Keratinocyte (primary cell): Measurements from ENCODE around the gene ZNF790. TPM values are rescaled to one million over a fixed set of nuclear protein-coding genes. Genes with fewer than 3 reads are reported as not detected.

Source experiments
- DNase-seq: peaks from one replicate; pipeline ENCODE4 v3.0.0-alpha.2; 2011; ENCODE audit warnings: low read depth, missing footprints, low spot score
- FAIRE-seq: peaks from 2 replicates; lab custom pipeline; 2011; peaks lifted over from hg19 to GRCh38; lab: Jason Lieb, UNC
- H2AFZ ChIP-seq: 2 replicates; pipeline ENCODE4 v1.6.0; 2012; ENCODE audit warnings: low read length, control low read depth, inconsistent platforms; ENCODE audit not compliant: control insufficient read depth
- H3K27ac ChIP-seq: 2 replicates; pipeline ENCODE4 v1.5.1; 2011; ENCODE audit warnings: low read length; ENCODE audit not compliant: control insufficient read depth, insufficient read depth
- H3K27me3 ChIP-seq: 3 replicates; pipeline ENCODE4 v1.6.0; 2011; ENCODE audit warnings: low read length; ENCODE audit not compliant: control insufficient read depth, insufficient read depth; ENCODE audit errors: extremely low read depth
- H3K36me3 ChIP-seq, 2 experiments: 2 replicates in 1 of 2; 3 replicates in 1 of 2; pipeline ENCODE4 v1.5.1; 2011; ENCODE audit warnings: low read length in 2 of 2, mild to moderate bottlenecking in 1 of 2; ENCODE audit not compliant: control insufficient read depth in 2 of 2, insufficient read depth in 2 of 2; ENCODE audit errors: extremely low read depth in 1 of 2
- H3K4me1 ChIP-seq: 3 replicates; pipeline ENCODE4 v1.5.1; 2011; ENCODE audit warnings: low read length; ENCODE audit not compliant: control insufficient read depth, insufficient read depth; ENCODE audit errors: extremely low read depth
- H3K4me2 ChIP-seq: 3 replicates; pipeline ENCODE4 v1.6.0; 2011; ENCODE audit warnings: low read depth, low read length; ENCODE audit not compliant: control insufficient read depth, insufficient read depth; ENCODE audit errors: extremely low read depth
- H3K4me3 ChIP-seq, 3 experiments: fragments of 200-600 bp in 1 of 3; sonication (generic) in 1 of 3; 2 replicates in 2 of 3; 3 replicates in 1 of 3; pipeline ENCODE4 v1.5.1; 2011 to 2016; ENCODE audit warnings: low read length in 3 of 3, mild to moderate bottlenecking in 3 of 3, control low read depth in 2 of 3, inconsistent platforms in 1 of 3, low read depth in 1 of 3, mixed read lengths in 1 of 3, mixed run types in 1 of 3, moderate library complexity in 1 of 3; ENCODE audit not compliant: control insufficient read depth in 2 of 3, insufficient read depth in 2 of 3; ENCODE audit errors: extremely low read depth in 1 of 3
- H3K79me2 ChIP-seq: 2 replicates; pipeline ENCODE4 v1.6.0; 2012; ENCODE audit warnings: low read length; ENCODE audit not compliant: control insufficient read depth, insufficient read depth
- H3K9ac ChIP-seq: 3 replicates; pipeline ENCODE4 v1.6.0; 2011; ENCODE audit warnings: low read length; ENCODE audit not compliant: control insufficient read depth, insufficient read depth; ENCODE audit errors: extremely low read depth
- H3K9me1 ChIP-seq: 3 replicates; pipeline ENCODE4 v1.6.0; 2011; ENCODE audit warnings: low read length; ENCODE audit not compliant: control insufficient read depth, insufficient read depth; ENCODE audit errors: extremely low read depth
- H3K9me3 ChIP-seq: 2 replicates; pipeline ENCODE4 v1.5.1; 2012; ENCODE audit warnings: low read depth, low read length; ENCODE audit not compliant: control insufficient read depth
- H4K20me1 ChIP-seq: 3 replicates; pipeline ENCODE4 v1.6.0; 2011; ENCODE audit warnings: low read length; ENCODE audit not compliant: control insufficient read depth, insufficient read depth; ENCODE audit errors: extremely low read depth
- EZH2 ChIP-seq: IDR thresholded peaks from one replicate; pipeline ENCODE4 v1.6.1; 2012; ENCODE audit warnings: inconsistent platforms, mild to moderate bottlenecking, low read length, moderate library complexity
- dilution Hi-C: fragments of 300-500 bp; cut with MboI; formaldehyde crosslinking; loops from one replicate; pipeline ENCODE4 v1.7.0; 2020; ENCODE audit warnings: low sequenced_read_pairs; ENCODE audit not compliant: extremely low pct_ligation_motif_present
- polyA plus RNA-seq, 5 experiments: library from polyadenylated mRNA; depleted of rRNA in 3 of 5; stranded (reverse) in 3 of 5; stranded (forward) in 1 of 5; unstranded in 1 of 5; fragments of >200 nt; gene quantifications; 1 replicate in 1 of 5; 2 replicates in 3 of 5; 3 replicates in 1 of 5; pipeline versions ENCODE4 v1.2.1 to v1.2.3, GENCODE V29; 2011 to 2012; ENCODE audit warnings: missing spikeins in 2 of 5, low read depth in 1 of 5, low replicate concordance in 1 of 5
- TF ChIP-seq, protein P1 (sequence below), 3 experiments: IDR thresholded peaks in 1 of 3; conservative IDR thresholded peaks in 1 of 3; optimal IDR thresholded peaks in 1 of 3; 2 replicates in 2 of 3; 3 replicates in 1 of 3; pipeline versions ENCODE3 to v1.5.1; 2011; ENCODE audit warnings: low read length in 3 of 3, mild to moderate bottlenecking in 3 of 3, moderate library complexity in 2 of 3, control low read depth in 1 of 3, inconsistent platforms in 1 of 3; ENCODE audit not compliant: insufficient read depth in 2 of 3; ENCODE audit errors: extremely low read depth in 1 of 3

Gene ZNF790
- polyA plus RNA-seq, 1 donor (not counting 4 experiments of a cell fraction or from before 2014, with no cell fraction given), result 4.8 TPM

DNA sequence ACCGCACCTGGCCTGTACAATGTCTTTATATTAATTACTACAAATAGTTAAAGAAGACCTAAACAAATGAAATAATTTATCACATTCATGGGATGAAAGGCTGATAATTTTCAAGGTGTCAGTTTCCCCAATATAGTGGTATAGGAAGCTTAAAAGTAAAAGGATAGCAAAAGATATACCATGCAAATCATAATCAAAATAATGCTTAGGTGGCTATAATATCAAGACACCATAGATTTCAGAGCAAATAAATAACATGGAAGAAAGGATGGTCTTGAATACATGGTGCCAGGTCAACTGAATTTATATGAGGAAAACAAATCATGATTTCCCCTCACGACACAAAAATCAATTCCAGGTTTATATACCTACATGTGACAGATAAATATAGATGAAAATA, 4.8 kb downstream of the ZNF790 start:
- H3K4me2 ChIP-seq, result no peak overlapping the region
- no peaks in the 10 kb centered on the region for H3K9me1 ChIP-seq
- peaks cover 10% of the 10 kb centered on the region for H3K4me1 ChIP-seq
- dilution Hi-C loops, result no loop called here
- H3K27ac ChIP-seq, result no peak overlapping the region
- no peaks in the 10 kb centered on the region for H3K27me3 ChIP-seq
- no peak for DNase-seq
- no peak overlapping the region for H3K9ac ChIP-seq
- peaks cover 37% of the 10 kb centered on the region for H3K79me2 ChIP-seq
- no peak overlapping the region for H2AFZ ChIP-seq
- peaks cover 21% of the 10 kb centered on the region for H3K9me3 ChIP-seq
- H3K4me3 ChIP-seq, result no peak overlapping the region
- TF ChIP-seq EZH2, result no peak
- TF ChIP-seq, protein P1, sequence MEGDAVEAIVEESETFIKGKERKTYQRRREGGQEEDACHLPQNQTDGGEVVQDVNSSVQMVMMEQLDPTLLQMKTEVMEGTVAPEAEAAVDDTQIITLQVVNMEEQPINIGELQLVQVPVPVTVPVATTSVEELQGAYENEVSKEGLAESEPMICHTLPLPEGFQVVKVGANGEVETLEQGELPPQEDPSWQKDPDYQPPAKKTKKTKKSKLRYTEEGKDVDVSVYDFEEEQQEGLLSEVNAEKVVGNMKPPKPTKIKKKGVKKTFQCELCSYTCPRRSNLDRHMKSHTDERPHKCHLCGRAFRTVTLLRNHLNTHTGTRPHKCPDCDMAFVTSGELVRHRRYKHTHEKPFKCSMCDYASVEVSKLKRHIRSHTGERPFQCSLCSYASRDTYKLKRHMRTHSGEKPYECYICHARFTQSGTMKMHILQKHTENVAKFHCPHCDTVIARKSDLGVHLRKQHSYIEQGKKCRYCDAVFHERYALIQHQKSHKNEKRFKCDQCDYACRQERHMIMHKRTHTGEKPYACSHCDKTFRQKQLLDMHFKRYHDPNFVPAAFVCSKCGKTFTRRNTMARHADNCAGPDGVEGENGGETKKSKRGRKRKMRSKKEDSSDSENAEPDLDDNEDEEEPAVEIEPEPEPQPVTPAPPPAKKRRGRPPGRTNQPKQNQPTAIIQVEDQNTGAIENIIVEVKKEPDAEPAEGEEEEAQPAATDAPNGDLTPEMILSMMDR (optimal IDR thresholded peaks at IDR 0.05 in 1 of 3, IDR thresholded peaks at IDR 0.05 in 1 of 3, conservative IDR thresholded peaks at IDR 0.05 in 1 of 3; ENCODE audit: extremely low read depth in 1 of 3, insufficient read depth in 2 of 3, low read length in 3 of 3), result no peak
- no peaks in the 10 kb centered on the region for H4K20me1 ChIP-seq
- H3K36me3 ChIP-seq, result peaks cover 4 to 10% of the 10 kb centered on the region in 2 experiments
- FAIRE-seq, result no peak

DNA sequence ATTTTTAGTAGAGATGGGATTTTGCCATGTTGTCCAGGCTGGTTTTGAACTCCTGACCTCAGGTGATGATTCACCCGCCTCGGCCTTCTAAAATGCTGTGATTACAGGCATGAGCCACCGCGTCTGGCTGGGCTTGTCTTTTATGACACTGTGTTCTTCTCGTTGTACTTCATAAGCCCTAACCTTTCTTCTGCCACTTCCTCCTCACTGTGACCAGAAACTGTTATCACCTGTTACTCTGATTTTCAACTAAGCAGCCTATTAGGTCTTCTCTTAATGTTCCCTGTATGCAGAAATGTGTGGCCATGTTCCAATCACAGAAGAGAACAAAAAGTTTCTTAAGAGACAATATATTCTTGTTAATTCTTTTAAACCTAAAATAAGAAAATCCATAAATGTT, 16.4 kb downstream of the ZNF790 start:
- peaks cover 0 to 22% of the 10 kb centered on the region in 2 experiments for H3K36me3 ChIP-seq
- H3K9me3 ChIP-seq, result peaks cover 40% of the 10 kb centered on the region
- H3K79me2 ChIP-seq, result no peaks in the 10 kb centered on the region
- no peaks in the 10 kb centered on the region for H4K20me1 ChIP-seq
- H3K9ac ChIP-seq, result no peak overlapping the region
- no peaks in the 10 kb centered on the region for H3K9me1 ChIP-seq
- H2AFZ ChIP-seq, result no peak overlapping the region
- no peaks in the 10 kb centered on the region for H3K4me1 ChIP-seq
- no peak for TF ChIP-seq EZH2
- TF ChIP-seq, protein P1 (optimal IDR thresholded peaks at IDR 0.05 in 1 of 3, IDR thresholded peaks at IDR 0.05 in 1 of 3, conservative IDR thresholded peaks at IDR 0.05 in 1 of 3; ENCODE audit: extremely low read depth in 1 of 3, insufficient read depth in 2 of 3, low read length in 3 of 3), result no peak
- no peak overlapping the region for H3K4me3 ChIP-seq
- DNase-seq, result no peak
- no peaks in the 10 kb centered on the region for H3K27me3 ChIP-seq
- H3K4me2 ChIP-seq, result no peak overlapping the region
- H3K27ac ChIP-seq, result no peak overlapping the region
- no peak for FAIRE-seq
- dilution Hi-C loops, result no loop called here
